ENCODE measurements around the gene TP53TG5. TPM values are rescaled to one million over a fixed set of nuclear protein-coding genes. Genes with fewer than 3 reads are reported as not detected.

The TP53TG5 gene
- total RNA-seq, 1 donor from 2014 or later = not detected

GRCh38 chr20:45345104-45345936 is 32.8 kb downstream of the TP53TG5 start:
- no peak for DNase-seq

- no peak for DNase-seq
Observed at GRCh38 chr20:45344168-45344860, 33.8 kb downstream of the TP53TG5 start.

- DNase-seq = no peak
Observed at GRCh38 chr20:45343532-45344167, 34.5 kb downstream of the TP53TG5 start.

- no peak for DNase-seq
Observed at GRCh38 chr20:45342855-45343531, 35.1 kb downstream of the TP53TG5 start.

GRCh38 chr20:45341939-45342854 is 35.9 kb downstream of the TP53TG5 start:
- DNase-seq = no peak

GRCh38 chr20:45341579-45341938 is 36.6 kb downstream of the TP53TG5 start:
- DNase-seq = no peak

GRCh38 chr20:45340951-45341350 is 37.2 kb downstream of the TP53TG5 start:
- DNase-seq = no peak

GRCh38 chr20:45340236-45340847 is 37.8 kb downstream of the TP53TG5 start:
- no peak for DNase-seq

GRCh38 chr20:45339799-45340198 is 38.3 kb downstream of the TP53TG5 start:
- DNase-seq = no peak

- no peak for DNase-seq
Observed at GRCh38 chr20:45339084-45339483, 39.0 kb downstream of the TP53TG5 start.

GRCh38 chr20:45338121-45339030 is 39.7 kb downstream of the TP53TG5 start:
- no peak for DNase-seq

- no peak for DNase-seq
Observed at GRCh38 chr20:45337367-45338120, 40.6 kb downstream of the TP53TG5 start.

- DNase-seq = no peak
Observed at GRCh38 chr20:45336530-45337366, 41.4 kb downstream of the TP53TG5 start.

- DNase-seq = no peak
Observed at GRCh38 chr20:45330476-45330875, 47.6 kb downstream of the TP53TG5 start.

GRCh38 chr20:45329497-45330319 is 48.4 kb downstream of the TP53TG5 start:
- DNase-seq = no peak

- no peak for DNase-seq
Observed at GRCh38 chr20:45328451-45328850, 49.7 kb downstream of the TP53TG5 start.

GRCh38 chr20:45325371-45325770 is 52.8 kb downstream of the TP53TG5 start:
- DNase-seq = no peak

Data from skin of body (tissue), 2 donors.